ENCODE measurements around the gene ZNF506.
A peak's percentile ranks its signal among the peaks of the same experiment; 100 is the strongest.
"Not testable (repeated sequence)": the region's sequence is repeated elsewhere in the genome, so short reads cannot be mapped to it uniquely, and the experiment has no call there.

The ZNF506 gene

DNA sequence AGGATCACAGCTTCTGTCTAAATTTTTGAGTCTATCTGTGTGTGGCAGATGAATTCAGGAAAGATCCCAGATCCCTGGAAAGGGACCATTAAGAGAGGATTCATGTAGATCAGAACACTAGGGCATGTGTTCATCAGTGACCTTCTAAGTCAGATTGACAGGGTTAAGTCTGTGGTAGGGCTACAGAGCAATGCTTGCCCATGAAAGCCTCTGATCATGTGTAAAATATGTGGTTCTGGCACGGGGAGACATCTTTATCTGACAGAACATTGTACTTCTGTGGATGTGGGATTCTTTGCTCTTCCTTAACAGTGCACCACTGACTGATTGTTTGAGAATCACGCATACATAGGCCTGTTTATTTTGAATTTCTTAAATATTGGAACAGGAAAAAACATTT is 42.9 kb downstream of the ZNF506 start:
- no peak for DNase-seq (ENCODE audit: low read depth)

GRCh38 chr19:19777692-19778091 is 43.9 kb downstream of the ZNF506 start:
- DNase-seq (ENCODE audit: low read depth): no peak

DNA sequence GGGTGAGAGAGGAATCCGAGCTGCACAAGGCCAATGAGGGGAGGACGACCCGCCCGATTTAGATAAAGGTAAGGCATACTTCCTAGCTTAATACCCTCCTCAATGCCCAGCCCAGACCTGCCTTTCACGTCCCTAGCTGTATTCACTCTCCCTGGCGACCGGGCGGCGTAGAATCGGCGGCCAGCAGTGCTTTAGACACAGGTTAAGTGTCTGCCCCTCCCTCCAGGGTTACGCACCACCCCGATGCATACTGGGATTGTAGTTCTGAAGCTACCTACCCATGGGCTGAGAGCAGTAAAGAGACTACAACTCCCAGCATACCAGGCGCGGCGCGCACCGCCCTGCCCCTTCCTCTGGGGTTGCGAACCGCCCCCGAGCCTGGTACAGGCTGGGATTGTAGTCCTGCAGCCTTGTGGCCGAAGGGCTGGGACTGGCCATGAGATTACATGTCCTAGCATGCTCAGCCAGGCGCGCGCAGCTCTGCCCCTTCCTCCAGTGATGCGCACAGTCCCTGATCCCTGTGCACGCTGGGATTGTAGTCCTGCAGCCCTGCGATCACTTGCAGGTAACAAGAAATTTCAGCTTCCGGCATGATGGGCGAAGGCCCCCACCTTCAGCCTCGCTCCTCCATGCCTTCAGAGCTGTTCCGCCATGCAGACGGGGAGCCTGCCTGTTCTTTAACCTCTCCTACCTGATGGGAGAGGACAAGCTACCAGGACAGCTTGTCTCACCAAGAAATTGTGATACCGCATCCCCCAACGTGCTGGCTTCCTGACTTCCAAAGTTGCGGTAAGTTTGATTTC is 45.1 kb downstream of the ZNF506 start:
- DNase-seq (ENCODE audit: low read depth): peak; percentile 98

DNA sequence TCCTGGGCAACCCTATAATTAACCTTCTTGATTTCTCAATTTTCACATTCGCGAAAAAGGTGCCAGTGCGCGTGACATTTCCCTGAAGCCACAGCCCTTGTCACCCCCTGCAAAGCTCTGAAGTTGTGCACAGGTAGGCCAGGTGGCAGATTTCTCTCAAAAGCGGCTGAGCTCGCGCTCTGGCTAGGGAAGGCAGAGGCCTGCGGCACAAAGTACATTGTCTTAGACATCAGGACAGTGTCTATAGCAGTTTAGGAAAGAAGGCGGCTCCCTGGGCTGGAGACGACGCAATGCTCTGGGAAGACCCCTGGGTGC is 45.7 kb downstream of the ZNF506 start:
- no peak for DNase-seq (ENCODE audit: low read depth)

DNA sequence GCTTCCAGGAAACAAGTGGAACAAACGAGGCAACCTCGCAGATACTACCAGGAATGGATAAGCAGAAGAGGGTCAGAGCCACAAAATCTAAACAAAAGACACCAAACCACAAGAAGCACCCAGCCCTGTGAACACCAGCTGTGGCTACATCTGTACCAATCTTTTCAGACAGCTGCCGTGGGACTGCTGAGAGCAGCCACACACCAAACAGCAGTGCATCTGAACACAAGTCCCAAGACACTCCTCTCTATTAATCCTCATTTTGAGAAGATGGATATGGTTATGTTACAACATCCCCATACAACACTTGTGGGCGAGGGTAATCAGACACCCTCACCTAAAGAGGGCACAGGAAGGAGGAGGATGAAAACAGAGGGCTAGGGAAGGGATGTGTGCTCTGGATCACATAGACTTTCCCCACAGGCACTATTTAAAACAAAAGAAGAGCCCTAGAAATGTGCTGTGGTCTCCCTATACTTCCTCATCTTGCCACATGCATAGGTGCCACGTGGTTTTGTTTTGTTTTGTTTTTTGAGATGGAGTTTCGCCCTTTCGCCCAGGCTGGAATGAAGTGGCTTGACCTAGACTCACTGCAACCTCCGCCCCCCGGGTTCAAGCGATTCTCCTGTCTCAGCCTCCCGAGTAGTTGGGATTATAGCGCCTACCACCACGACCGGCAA is 47.1 kb downstream of the ZNF506 start:
- no peak for DNase-seq (ENCODE audit: low read depth)

GRCh38 chr19:19771963-19772362 is 49.6 kb downstream of the ZNF506 start:
- DNase-seq (ENCODE audit: low read depth): not testable (repeated sequence)

GRCh38 chr19:19769971-19770370 is 51.6 kb downstream of the ZNF506 start:
- not testable (repeated sequence) for DNase-seq (ENCODE audit: low read depth)

GRCh38 chr19:19758164-19758563 is 63.4 kb downstream of the ZNF506 start:
- no peak for DNase-seq (ENCODE audit: low read depth)

- no peak for DNase-seq (ENCODE audit: low read depth)
Measured at GRCh38 chr19:19752760-19753403, 68.7 kb downstream of the ZNF506 start.

- DNase-seq (ENCODE audit: low read depth): no peak
Measured at GRCh38 chr19:19751846-19752245, 69.7 kb downstream of the ZNF506 start.

DNA sequence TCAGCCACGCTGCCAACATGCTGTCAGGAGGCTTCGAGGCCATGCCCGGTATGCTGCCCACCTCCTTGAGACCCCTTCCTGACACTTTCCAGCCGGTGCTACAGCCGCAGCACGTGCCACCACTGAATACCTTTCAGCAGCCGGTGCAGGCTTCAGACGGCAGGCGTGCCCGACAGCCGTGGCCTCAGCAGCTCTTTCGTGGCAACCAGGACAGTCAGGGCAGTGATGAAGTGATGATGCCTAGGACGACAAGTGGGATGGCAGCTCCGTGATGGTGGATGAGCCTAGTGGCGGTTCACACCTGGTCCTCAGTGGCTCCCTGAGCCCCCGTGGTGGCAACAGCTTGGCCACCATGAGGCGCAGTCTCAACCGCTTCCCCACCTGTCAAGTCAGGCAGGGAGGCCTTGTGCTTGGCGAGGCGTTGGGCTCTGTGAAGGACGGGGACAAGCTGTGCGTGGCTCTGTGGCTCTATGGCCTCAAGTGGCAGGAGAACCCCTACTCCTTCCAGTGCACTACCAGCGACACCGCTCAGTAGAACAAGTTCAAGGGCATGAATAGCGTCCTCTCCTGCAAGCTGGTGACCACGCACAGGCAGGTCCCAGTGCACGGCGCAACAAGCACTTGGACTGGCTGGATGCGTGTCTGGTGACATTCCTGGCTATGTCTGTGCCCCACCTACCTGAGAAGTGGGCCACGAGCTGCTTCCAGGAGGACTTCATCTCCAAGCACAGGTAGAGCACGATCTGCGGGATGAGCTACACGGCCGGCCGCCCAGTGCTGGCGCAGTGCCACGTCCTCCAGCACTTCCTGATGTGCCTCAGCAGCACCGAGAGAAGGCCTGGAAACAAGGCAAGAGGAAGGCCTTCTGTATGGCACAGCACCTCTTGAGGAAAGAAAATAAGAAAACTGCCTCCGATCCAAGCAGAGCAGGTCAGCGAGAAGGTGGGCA is 70.4 kb downstream of the ZNF506 start:
- no peak for DNase-seq (ENCODE audit: low read depth)

- no peak for DNase-seq (ENCODE audit: low read depth)
Measured at GRCh38 chr19:19749908-19750841, 71.4 kb downstream of the ZNF506 start.

DNA sequence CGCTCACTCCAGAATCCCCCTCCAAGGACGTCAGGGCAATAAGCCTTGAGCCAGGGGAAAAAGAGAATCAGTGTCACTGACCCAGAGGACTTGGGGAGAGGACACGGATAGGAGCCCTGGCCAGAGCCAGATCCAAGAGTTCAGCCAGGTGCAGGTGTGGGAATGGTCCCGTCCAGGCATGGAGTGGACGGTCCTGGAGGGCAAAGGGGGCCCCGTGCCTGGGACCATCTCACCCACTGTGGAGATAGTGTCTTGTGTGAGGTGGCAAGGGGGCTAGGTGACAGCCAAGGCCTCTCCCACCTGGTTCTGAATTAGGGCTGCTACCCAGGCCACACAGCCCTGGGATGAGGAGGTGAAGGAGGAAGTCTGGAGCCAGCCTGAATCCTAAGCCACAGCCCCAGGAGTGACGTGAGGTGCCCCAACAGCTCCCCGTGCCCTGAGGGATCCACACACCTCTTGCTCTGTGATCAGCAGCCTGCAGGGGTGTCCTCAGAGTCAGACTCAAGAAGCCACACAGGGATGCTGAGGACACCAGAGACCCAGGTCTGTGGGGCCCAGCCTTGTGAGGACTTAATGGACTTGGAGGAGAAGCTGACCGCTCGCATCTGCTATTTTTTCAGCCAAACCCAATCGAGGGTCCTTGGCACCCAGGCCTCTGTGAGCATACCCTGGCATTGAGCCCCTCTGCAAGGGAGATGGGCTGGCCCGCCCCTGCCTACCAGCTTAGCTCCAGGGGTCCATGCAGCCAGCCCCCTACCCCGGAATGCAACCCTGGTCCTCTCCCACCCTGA is 72.2 kb downstream of the ZNF506 start:
- no peak for DNase-seq (ENCODE audit: low read depth)

DNA sequence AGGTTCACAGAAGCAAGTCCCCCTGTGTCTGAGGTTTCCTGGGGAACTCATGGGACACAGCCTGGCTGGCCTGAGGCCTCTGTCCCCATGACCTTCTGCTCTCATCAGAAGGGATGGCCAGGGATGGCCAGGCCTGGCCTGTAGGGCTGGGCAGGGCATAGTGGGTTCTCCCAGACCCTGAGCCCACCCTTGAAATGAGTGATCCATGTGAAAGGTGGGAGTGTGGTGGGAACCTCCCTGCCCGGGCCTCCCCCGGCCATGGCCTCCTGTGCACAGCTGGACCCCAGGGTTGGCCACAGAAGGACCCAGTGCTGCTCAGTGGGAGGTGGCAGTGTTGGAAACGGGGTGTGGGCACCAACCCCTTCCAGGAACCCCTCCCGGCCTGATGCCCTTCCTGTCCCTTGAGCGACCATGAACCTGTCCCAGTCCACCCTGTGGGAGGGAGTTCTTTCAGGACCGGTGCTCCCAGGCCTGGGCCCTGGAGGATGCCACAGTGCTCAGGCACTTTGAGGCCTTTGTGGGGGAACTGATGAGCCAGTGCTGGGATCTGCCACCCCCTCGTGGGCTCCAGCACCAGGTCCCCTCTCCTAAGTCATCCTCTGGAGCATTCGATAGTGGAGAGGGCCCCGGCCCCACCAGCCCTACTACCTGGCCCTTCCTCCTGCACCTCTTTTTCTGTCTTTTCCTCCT is 73.2 kb downstream of the ZNF506 start:
- no peak for DNase-seq (ENCODE audit: low read depth)

GRCh38 chr19:19747357-19748220 is 74.0 kb downstream of the ZNF506 start:
- DNase-seq (ENCODE audit: low read depth): no peak

GRCh38 chr19:19746286-19747213 is 75.0 kb downstream of the ZNF506 start:
- no peak for DNase-seq (ENCODE audit: low read depth)

- no peak for DNase-seq (ENCODE audit: low read depth)
Measured at GRCh38 chr19:19745496-19746285, 75.9 kb downstream of the ZNF506 start.

Measured in EH (cell line).